Mesendoderm (in vitro differentiated cells): ENCODE data around the gene S100A8.
"Not testable (repeated sequence)": the region's sequence is repeated elsewhere in the genome, so short reads cannot be mapped to it uniquely, and the experiment has no call there.

Experiments
- DNase-seq: peaks from one replicate; pipeline ENCODE4 v3.0.0; 2013
- H2AK5ac ChIP-seq: 2 replicates; pipeline ENCODE4 v1.6.1; 2013; ENCODE audit warnings: low read length, inconsistent platforms
- H2BK120ac ChIP-seq: 2 replicates; pipeline ENCODE4 v1.6.1; 2013; ENCODE audit warnings: low read depth, mild to moderate bottlenecking, low read length, moderate library complexity, mixed read lengths
- H2BK15ac ChIP-seq: replicated peaks from 2 replicates; pipeline ENCODE4 v1.6.1; 2013; ENCODE audit warnings: low read depth, mild to moderate bottlenecking, moderate library complexity
- H2BK5ac ChIP-seq: 2 replicates; pipeline ENCODE4 v1.6.1; 2013; ENCODE audit warnings: low read length, inconsistent platforms
- H3K18ac ChIP-seq: 2 replicates; pipeline ENCODE4 v1.6.1; 2013; ENCODE audit warnings: mild to moderate bottlenecking, low read length, mixed read lengths
- H3K23ac ChIP-seq: one replicate; pipeline ENCODE4 v1.6.1; 2013; ENCODE audit warnings: low read length
- H3K27ac ChIP-seq: 2 replicates; pipeline ENCODE4 v1.5.1; 2013; ENCODE audit warnings: low read depth, mild to moderate bottlenecking, inconsistent platforms, low read length, moderate library complexity
- H3K27me3 ChIP-seq: 2 replicates; pipeline ENCODE4 v1.6.1; 2013; ENCODE audit warnings: low read length, control low read depth, mild to moderate bottlenecking, inconsistent platforms; ENCODE audit not compliant: insufficient read depth, poor library complexity
- H3K36me3 ChIP-seq: 2 replicates; pipeline ENCODE4 v1.6.1; 2013; ENCODE audit warnings: low read length, inconsistent platforms; ENCODE audit not compliant: control insufficient read depth, insufficient read depth
- H3K4ac ChIP-seq: one replicate; pipeline ENCODE4 v1.6.1; 2013; ENCODE audit warnings: low read depth, mild to moderate bottlenecking, low read length, moderate library complexity
- H3K4me1 ChIP-seq: 2 replicates; pipeline ENCODE4 v1.6.1; 2013; ENCODE audit warnings: low read depth, low read length, inconsistent platforms; ENCODE audit not compliant: control insufficient read depth
- H3K4me2 ChIP-seq: 2 replicates; pipeline ENCODE4 v1.6.1; 2013; ENCODE audit warnings: low read length
- H3K4me3 ChIP-seq: 2 replicates; pipeline ENCODE4 v1.5.1; 2013; ENCODE audit warnings: mild to moderate bottlenecking, low read length
- H3K56ac ChIP-seq: one replicate; pipeline ENCODE4 v1.6.1; 2013; ENCODE audit warnings: low read length
- H3K79me1 ChIP-seq: 2 replicates; pipeline ENCODE4 v1.6.1; 2013; ENCODE audit warnings: low read length, inconsistent platforms
- H3K79me2 ChIP-seq: 2 replicates; pipeline ENCODE4 v1.6.1; 2013; ENCODE audit warnings: mild to moderate bottlenecking, low read length; ENCODE audit not compliant: control insufficient read depth, insufficient read depth
- H3K9ac ChIP-seq: 2 replicates; pipeline ENCODE4 v1.6.1; 2013; ENCODE audit warnings: low read length, inconsistent platforms
- H4K5ac ChIP-seq: one replicate; pipeline ENCODE4 v1.6.1; 2013; ENCODE audit warnings: low read length
- H4K8ac ChIP-seq: one replicate; pipeline ENCODE4 v1.6.1; 2013; ENCODE audit warnings: low read depth, mild to moderate bottlenecking, control low read depth, low read length, moderate library complexity
- WGBS: extraction: QIAGEN DNeasy Blood & Tissue Kit; methylation state at CpG from one replicate; pipeline ENCODE4 v1.1.7; 2013; ENCODE audit warnings: low lambda C conversion rate, missing lambda C conversion rate; ENCODE audit not compliant: insufficient coverage; ENCODE audit errors: extremely low coverage; 5-methylcytosine and 5-hydroxymethylcytosine counted together

S100A8 gene

GRCh38 chr1:153348511-153349362 lies 42.1 kb downstream of the S100A8 start, which contains the start of gene PGLYRP4:
PGLYRP4 (minus strand) TSS chr1:153348841; CDS start chr1:153347932, 909 bp downstream.
- Histone ChIP-seq H4K8ac (no peak within 1 kb of the TSS), H2BK15ac (no peak within 1 kb of the TSS), H3K79me2 (no peaks in the 10 kb centered on the region), H3K4ac (no peak within 1 kb of the TSS), H3K23ac (no peak within 1 kb of the TSS), H3K9ac (no peak within 1 kb of the TSS), H3K4me1 (peaks cover 5% of the 10 kb centered on the region), H3K56ac (no peak within 1 kb of the TSS), H2BK120ac (no peak within 1 kb of the TSS), H3K18ac (no peak within 1 kb of the TSS), H3K36me3 (no peaks in the 10 kb centered on the region), H2AK5ac (no peak within 1 kb of the TSS), H3K4me3 (no peak within 1 kb of the TSS), H3K4me2 (no peak within 1 kb of the TSS), H2BK5ac (no peak within 1 kb of the TSS), H3K27ac (no peak within 1 kb of the TSS), H3K79me1 (no peaks in the 10 kb centered on the region), H3K27me3 (no peaks in the 10 kb centered on the region), H4K5ac (no peak within 1 kb of the TSS)
- DNase-seq: peak; percentile 52
- WGBS: no CpG with 5 or more reads among the region's 10 CpGs

GRCh38 chr1:153347856-153348255 lies 43.0 kb downstream of the S100A8 start:
- no peak overlapping the region for H3K9ac ChIP-seq
- no peak overlapping the region for H3K4me2 ChIP-seq
- H3K56ac ChIP-seq: no peak overlapping the region
- no CpG with 5 or more reads among the region's 7 CpGs for WGBS
- no peak overlapping the region for H3K27ac ChIP-seq
- DNase-seq: no peak
- H3K23ac ChIP-seq: no peak overlapping the region
- H3K79me1 ChIP-seq: no peaks in the 10 kb centered on the region
- no peak overlapping the region for H4K8ac ChIP-seq
- no peak overlapping the region for H3K4ac ChIP-seq
- H2BK15ac ChIP-seq: no peak overlapping the region
- no peaks in the 10 kb centered on the region for H3K36me3 ChIP-seq
- H2BK5ac ChIP-seq: no peak overlapping the region
- H3K18ac ChIP-seq: no peak overlapping the region
- H3K27me3 ChIP-seq: no peaks in the 10 kb centered on the region
- peaks cover 9% of the 10 kb centered on the region for H3K4me1 ChIP-seq
- no peak overlapping the region for H3K4me3 ChIP-seq
- no peaks in the 10 kb centered on the region for H3K79me2 ChIP-seq
- H2AK5ac ChIP-seq: no peak overlapping the region
- H4K5ac ChIP-seq: no peak overlapping the region
- no peak overlapping the region for H2BK120ac ChIP-seq

GRCh38 chr1:153347049-153347448 lies 43.8 kb downstream of the S100A8 start:
- H3K36me3 ChIP-seq, H3K4me2 ChIP-seq, H2AK5ac ChIP-seq, H3K4ac ChIP-seq, H4K8ac ChIP-seq, H3K56ac ChIP-seq, H3K18ac ChIP-seq, H3K79me1 ChIP-seq, H3K4me3 ChIP-seq, H3K23ac ChIP-seq, H3K9ac ChIP-seq, H2BK15ac ChIP-seq, H3K4me1 ChIP-seq, H3K27ac ChIP-seq, H3K79me2 ChIP-seq, H2BK5ac ChIP-seq, H2BK120ac ChIP-seq, DNase-seq, H3K27me3 ChIP-seq, H4K5ac ChIP-seq: not testable (repeated sequence)
- no CpG with 5 or more reads among the region's 14 CpGs for WGBS

GRCh38 chr1:153346077-153346723 lies 44.7 kb downstream of the S100A8 start:
- Histone ChIP-seq H2BK5ac (no peak overlapping the region), H3K9ac (no peak overlapping the region), H3K4me2 (no peak overlapping the region), H3K23ac (no peak overlapping the region), H3K27me3 (no peaks in the 10 kb centered on the region), H3K4me3 (no peak overlapping the region), H4K8ac (no peak overlapping the region), H2BK15ac (no peak overlapping the region), H3K27ac (no peak overlapping the region), H4K5ac (no peak overlapping the region), H3K56ac (no peak overlapping the region), H3K4me1 (peaks cover 9% of the 10 kb centered on the region), H2AK5ac (no peak overlapping the region), H2BK120ac (no peak overlapping the region), H3K36me3 (no peaks in the 10 kb centered on the region), H3K79me1 (no peaks in the 10 kb centered on the region), H3K79me2 (no peaks in the 10 kb centered on the region), H3K4ac (no peak overlapping the region), H3K18ac (no peak overlapping the region)
- DNase-seq: no peak
- WGBS: no CpG with 5 or more reads among the region's 6 CpGs

- DNase-seq: no peak
- no peak overlapping the region for H3K18ac ChIP-seq
- no peak overlapping the region for H3K4me2 ChIP-seq
- H3K4ac ChIP-seq: no peak overlapping the region
- H3K36me3 ChIP-seq: no peaks in the 10 kb centered on the region
- no peak overlapping the region for H3K9ac ChIP-seq
- no peak overlapping the region for H4K5ac ChIP-seq
- no peak overlapping the region for H4K8ac ChIP-seq
- no CpG with 5 or more reads among the region's 14 CpGs for WGBS
- H2AK5ac ChIP-seq: no peak overlapping the region
- no peak overlapping the region for H3K4me3 ChIP-seq
- H3K56ac ChIP-seq: no peak overlapping the region
- no peaks in the 10 kb centered on the region for H3K79me1 ChIP-seq
- no peaks in the 10 kb centered on the region for H3K79me2 ChIP-seq
- no peak overlapping the region for H3K23ac ChIP-seq
- H2BK120ac ChIP-seq: no peak overlapping the region
- no peaks in the 10 kb centered on the region for H3K27me3 ChIP-seq
- peaks cover 9% of the 10 kb centered on the region for H3K4me1 ChIP-seq
- H2BK5ac ChIP-seq: no peak overlapping the region
- H2BK15ac ChIP-seq: no peak overlapping the region
- H3K27ac ChIP-seq: no peak overlapping the region
Observed at GRCh38 chr1:153345187-153346076, 45.4 kb downstream of the S100A8 start.
